HG03095 (cell line): ENCODE data around the gene TRH.
"Not testable (repeated sequence)": the region's sequence is repeated elsewhere in the genome, so short reads cannot be mapped to it uniquely, and the experiment has no call there.

Experiments
- ATAC-seq: cut with Tn5 transposase; IDR thresholded peaks from one replicate; pipeline ENCODE4 v1.9.1; 2021; ENCODE audit warnings: moderate library complexity; ENCODE audit not compliant: unreplicated experiment

TRH gene

GRCh38 chr3:130002666-130003598, 28.4 kb downstream of the TRH start:
- not testable (repeated sequence) for ATAC-seq

GRCh38 chr3:130010556-130010955, 36.0 kb downstream of the TRH start:
- no peak for ATAC-seq

- ATAC-seq: not testable (repeated sequence)
Measured at GRCh38 chr3:130012108-130012507, 37.6 kb downstream of the TRH start.

DNA sequence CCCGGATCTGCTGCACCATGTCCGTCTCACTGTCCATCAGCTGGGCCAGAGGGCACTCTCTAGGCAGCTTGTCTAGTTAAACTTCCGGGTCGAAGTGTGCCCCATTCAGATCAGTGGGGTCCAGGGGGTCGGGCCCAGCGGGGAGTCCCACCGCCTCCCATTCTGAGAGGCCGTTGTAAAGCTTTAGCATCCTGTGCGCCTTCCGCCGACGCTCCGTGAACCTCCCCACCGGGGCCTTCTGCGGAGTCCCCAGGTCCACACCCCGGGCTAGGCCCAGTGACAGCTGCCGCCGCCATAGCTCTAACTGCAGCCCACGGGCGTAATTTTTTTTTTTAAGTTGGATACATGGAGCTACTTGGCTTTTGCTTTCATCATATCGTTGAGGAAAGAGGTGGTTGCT, 38.7 kb downstream of the TRH start:
- ATAC-seq: not testable (repeated sequence)

DNA sequence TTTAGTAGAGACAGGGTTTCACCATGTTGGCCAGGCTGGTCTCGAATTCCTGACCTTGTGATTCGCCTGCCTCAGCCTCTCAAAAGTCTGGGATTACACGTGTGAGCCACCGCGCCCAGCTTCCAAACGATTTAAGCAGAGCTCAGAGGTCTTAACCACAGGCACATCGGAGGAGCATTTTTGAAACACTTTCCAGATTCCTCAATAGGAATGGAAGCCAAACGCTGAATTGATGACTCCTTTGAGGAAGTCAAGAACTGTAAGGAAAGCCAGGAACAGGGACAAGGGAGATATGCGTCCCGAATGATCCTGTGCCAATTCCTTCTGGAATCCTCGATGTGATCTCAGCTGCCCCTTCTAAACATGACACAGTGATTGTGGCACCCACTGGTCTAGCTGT, 40.0 kb downstream of the TRH start:
- ATAC-seq: no peak

DNA sequence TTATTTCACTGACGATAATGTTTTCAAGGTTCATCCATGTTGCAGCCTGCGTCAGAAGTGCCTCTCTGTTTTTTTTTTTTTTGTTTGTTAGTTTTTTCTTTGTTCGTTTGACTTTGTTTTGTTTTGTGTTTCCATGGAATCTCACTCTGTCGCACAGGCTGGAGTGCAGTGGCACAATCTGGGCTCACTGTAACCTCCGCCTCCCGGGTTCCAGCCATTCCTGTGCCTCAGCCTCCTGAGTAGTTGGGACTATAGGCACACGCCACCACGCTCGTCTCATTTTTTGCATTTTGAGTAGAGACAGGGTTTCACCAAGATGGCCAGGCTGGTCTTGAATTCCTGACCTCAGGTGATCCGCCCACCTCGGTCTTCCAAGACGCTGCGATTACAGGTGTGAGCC, 43.1 kb downstream of the TRH start:
- not testable (repeated sequence) for ATAC-seq

DNA sequence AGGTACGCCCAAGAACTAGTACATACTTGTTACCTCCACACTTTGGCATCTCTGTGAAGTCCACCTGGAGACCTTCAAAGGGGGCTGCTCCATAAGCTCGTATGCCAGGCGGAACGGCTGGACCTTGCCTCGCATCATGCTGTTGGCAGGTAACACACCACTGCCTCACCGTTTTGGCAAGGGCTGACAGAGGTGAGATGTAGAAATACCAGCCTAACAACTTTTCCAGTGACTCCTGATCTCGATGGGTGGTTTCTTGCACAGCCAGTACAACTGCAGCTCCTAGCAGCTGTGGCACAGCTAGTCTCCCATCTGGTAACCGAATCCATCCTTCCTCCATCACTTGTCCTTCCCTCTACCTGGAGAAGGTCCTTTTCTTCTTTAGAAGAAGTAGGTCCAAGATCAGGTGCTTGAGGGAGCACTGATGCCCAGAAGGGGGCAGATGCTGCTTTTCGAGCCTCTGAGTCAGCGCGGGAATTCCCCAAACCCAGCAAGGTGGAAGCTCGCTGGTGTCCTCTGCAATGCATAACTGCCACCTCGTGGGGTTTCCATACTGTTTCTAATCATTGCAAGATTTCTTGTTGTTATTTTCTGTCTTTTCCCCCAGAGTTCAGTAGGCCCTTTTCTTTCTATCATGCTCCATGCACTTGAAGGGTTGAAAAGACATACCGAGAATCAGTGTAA, 51.8 kb downstream of the TRH start:
- not testable (repeated sequence) for ATAC-seq

DNA sequence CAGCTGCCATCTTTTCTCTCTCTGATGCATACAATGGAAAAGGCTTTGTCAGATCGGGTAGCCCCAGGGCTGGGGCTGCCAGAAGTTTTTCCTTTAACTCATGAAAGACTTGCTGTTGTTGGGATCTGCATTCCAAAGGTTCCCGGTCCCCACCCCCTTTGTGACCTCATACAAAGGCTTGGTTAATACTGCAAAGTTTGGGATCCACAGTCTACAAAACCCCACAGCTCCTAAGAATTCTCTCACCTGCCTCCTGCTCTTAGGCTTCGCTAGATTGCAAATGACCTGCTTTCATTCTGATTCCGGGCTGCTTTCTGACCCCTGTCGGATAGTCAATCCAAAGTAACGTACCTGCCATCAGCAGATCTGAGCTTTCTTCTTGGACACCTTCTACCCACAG, 52.9 kb downstream of the TRH start:
- ATAC-seq: not testable (repeated sequence)
